GM23338 (cell line): ENCODE results near the gene AIRE.

Experiments used
- CREB1 ChIP-seq: fragments of 250-450 bp; sonication (Bioruptor Pico); IDR thresholded peaks from 2 replicates; pipeline ENCODE4 v1.5.0; 2020; ENCODE audit warnings: low read depth, mild to moderate bottlenecking, moderate library complexity
- CTCF ChIP-seq, 2 experiments: fragments of 200-600 bp in 1 of 2; sonication (generic) in 1 of 2; conservative IDR thresholded peaks; 2 replicates each; pipeline versions ENCODE4 v1.5.1 to v1.6.1; 2016 to 2017; ENCODE audit warnings: antibody characterized with exemption in 2 of 2, low read depth in 2 of 2, mild to moderate bottlenecking in 2 of 2, moderate library complexity in 1 of 2
- EZH2 ChIP-seq: fragments of 200-600 bp; sonication (generic); IDR thresholded peaks from one replicate; pipeline ENCODE4 v1.8.0; 2017; ENCODE audit warnings: antibody characterized with exemption, mild to moderate bottlenecking, low read depth; ENCODE audit not compliant: unreplicated experiment
- JUNB ChIP-seq: IDR thresholded peaks from one replicate; pipeline ENCODE4 v1.6.1; 2016; ENCODE audit warnings: antibody characterized with exemption; ENCODE audit not compliant: unreplicated experiment
- POLR2AphosphoS5 ChIP-seq: IDR thresholded peaks from 2 replicates; pipeline ENCODE4 v1.6.1; 2016; ENCODE audit warnings: antibody characterized with exemption, low read depth
- REST ChIP-seq: IDR thresholded peaks from one replicate; pipeline ENCODE4 v1.6.1; 2018; ENCODE audit warnings: antibody characterized with exemption; ENCODE audit not compliant: unreplicated experiment
- STAT1 ChIP-seq: IDR thresholded peaks from one replicate; pipeline ENCODE4 v1.6.1; 2016; ENCODE audit warnings: antibody characterized with exemption; ENCODE audit not compliant: unreplicated experiment
- ZNF114 ChIP-seq: fragments of 250-450 bp; sonication (Bioruptor Pico); IDR thresholded peaks from 2 replicates; pipeline ENCODE4 v1.5.0; 2020; ENCODE audit warnings: mild to moderate bottlenecking, moderate library complexity
- ZNF462 ChIP-seq: fragments of 250-450 bp; sonication (Bioruptor Pico); IDR thresholded peaks from 2 replicates; pipeline ENCODE4 v1.5.0; 2020; ENCODE audit warnings: mild to moderate bottlenecking, moderate library complexity

- no peak for TF ChIP-seq CREB1 (CRISPR knock-in tag)
- no peak for TF ChIP-seq CTCF (conservative IDR thresholded peaks at IDR 0.05; ENCODE audit: low read depth in 2 of 2)
- TF ChIP-seq ZNF114: no peak
- TF ChIP-seq POLR2AphosphoS5: no peak
- TF ChIP-seq REST: no peak
- TF ChIP-seq EZH2: no peak
- no peak for TF ChIP-seq JUNB
- no peak for TF ChIP-seq ZNF462 (CRISPR knock-in tag)
- no peak for TF ChIP-seq STAT1
Measured at GRCh38 chr21:44335266-44336059, 49.8 kb downstream of the AIRE start.
